ENCODE results near the gene REEP1. TPM values are rescaled to one million over a fixed set of nuclear protein-coding genes. Genes with fewer than 3 reads are reported as not detected.
"Not testable (repeated sequence)": the region's sequence is repeated elsewhere in the genome, so short reads cannot be mapped to it uniquely, and the experiment has no call there.

Gene REEP1
- total RNA-seq, 4 donors from 2014 or later = 0.34 to 5.2 (median 2.4) TPM

- H3K9me3 ChIP-seq = no peaks in the 10 kb centered on the region
- H3K27me3 ChIP-seq = no peaks in the 10 kb centered on the region
- DNase-seq (ENCODE audit: low spot score in 2 of 2) = no peak
- TF ChIP-seq POLR2A (IDR thresholded peaks at IDR 0.05) (no peak), POLR2AphosphoS5 (IDR thresholded peaks at IDR 0.05) (peak in 1 of 3 donors; percentile 16)
- peaks cover 31% of the 10 kb centered on the region for H3K4me1 ChIP-seq
- H3K27ac ChIP-seq = peak overlapping the region; percentile 60
- H3K4me3 ChIP-seq = no peak overlapping the region
- 27% methylated on average over 8 of the region's 8 CpGs for WGBS
- H3K36me3 ChIP-seq = no peaks in the 10 kb centered on the region
Measured at GRCh38 chr2:86254576-86255538, 82.6 kb downstream of the REEP1 start.

DNA sequence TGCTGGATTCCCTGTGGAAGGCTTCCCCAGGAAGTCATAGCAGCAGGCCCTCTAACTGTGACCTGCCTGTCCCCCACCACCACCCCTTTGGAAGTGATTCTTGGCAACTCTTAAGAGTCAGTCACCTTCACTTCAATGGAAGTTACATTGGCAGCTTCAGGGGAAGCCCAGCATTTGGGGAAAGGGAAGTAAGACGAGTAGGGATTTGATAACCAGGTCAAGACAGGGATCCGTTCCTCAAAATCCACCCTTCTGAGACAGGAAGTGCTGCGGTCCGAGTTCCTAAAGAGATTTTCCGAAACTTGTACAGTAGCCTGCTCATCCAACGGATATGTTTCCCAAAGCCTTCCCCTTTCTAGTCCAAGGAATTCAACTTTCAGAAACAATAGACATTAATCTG lies 84.0 kb downstream of the REEP1 start:
- DNase-seq (ENCODE audit: low spot score in 2 of 2) = no peak
- H3K4me1 ChIP-seq = peaks cover 34% of the 10 kb centered on the region
- H3K27ac ChIP-seq = no peak overlapping the region
- H3K9me3 ChIP-seq = no peaks in the 10 kb centered on the region
- no peaks in the 10 kb centered on the region for H3K27me3 ChIP-seq
- no peaks in the 10 kb centered on the region for H3K36me3 ChIP-seq
- no peak for TF ChIP-seq EP300 (IDR thresholded peaks at IDR 0.05)
- H3K4me3 ChIP-seq = no peak overlapping the region
- 95% methylated on average over 6 of the region's 6 CpGs for WGBS

- H3K4me1 ChIP-seq = peaks cover 33% of the 10 kb centered on the region
- no peaks in the 10 kb centered on the region for H3K9me3 ChIP-seq
- 81% methylated on average over 10 of the region's 10 CpGs for WGBS
- DNase-seq (ENCODE audit: low spot score in 2 of 2) = no peak
- no peak overlapping the region for H3K4me3 ChIP-seq
- H3K36me3 ChIP-seq = no peaks in the 10 kb centered on the region
- no peaks in the 10 kb centered on the region for H3K27me3 ChIP-seq
- no peak for TF ChIP-seq POLR2A (IDR thresholded peaks at IDR 0.05)
- no peak overlapping the region for H3K27ac ChIP-seq
Measured at GRCh38 chr2:86251840-86252266, 85.6 kb downstream of the REEP1 start.

GRCh38 chr2:86249579-86250391 lies 87.6 kb downstream of the REEP1 start:
- no peak for DNase-seq (ENCODE audit: low spot score in 2 of 2)

DNA sequence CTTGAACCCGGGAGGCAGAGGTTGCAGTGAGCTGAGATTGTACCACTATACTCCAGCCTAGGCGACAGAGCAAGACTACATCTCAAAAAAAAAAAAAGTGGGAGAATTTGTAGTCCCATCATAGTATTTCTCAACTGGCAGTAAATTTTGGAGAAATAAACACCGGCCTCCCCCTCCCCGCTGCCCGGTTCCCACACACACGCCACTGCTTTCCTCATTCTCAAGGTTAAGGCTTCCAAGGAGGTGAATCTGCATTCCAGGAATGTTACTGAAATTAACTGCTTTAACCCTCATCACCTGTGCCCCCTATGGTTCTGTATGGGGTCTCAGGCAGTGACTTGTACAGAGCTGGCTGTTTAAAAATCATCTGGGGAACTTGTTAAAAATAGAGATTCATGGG lies 88.2 kb downstream of the REEP1 start:
- WGBS = 80% methylated on average over 6 of the region's 6 CpGs
- DNase-seq (ENCODE audit: low spot score in 2 of 2) = no peak
- no peaks in the 10 kb centered on the region for H3K27me3 ChIP-seq
- no peaks in the 10 kb centered on the region for H3K36me3 ChIP-seq
- peaks cover 6% of the 10 kb centered on the region for H3K4me1 ChIP-seq
- no peak overlapping the region for H3K4me3 ChIP-seq
- no peaks in the 10 kb centered on the region for H3K9me3 ChIP-seq
- no peak overlapping the region for H3K27ac ChIP-seq
- TF ChIP-seq POLR2AphosphoS5 (IDR thresholded peaks at IDR 0.05) (no peak), POLR2A (IDR thresholded peaks at IDR 0.05) (no peak), EP300 (IDR thresholded peaks at IDR 0.05) (no peak), CTCF (IDR thresholded peaks at IDR 0.05) (no peak)

More at GRCh38 chr2:86249579-86250391, 87.6 kb downstream of the REEP1 start:
- TF ChIP-seq EP300 (IDR thresholded peaks at IDR 0.05) = no peak
- TF ChIP-seq POLR2AphosphoS5 (IDR thresholded peaks at IDR 0.05) = no peak
- TF ChIP-seq CTCF (IDR thresholded peaks at IDR 0.05) = no peak
- TF ChIP-seq POLR2A (IDR thresholded peaks at IDR 0.05) = no peak
- WGBS = 55% methylated on average over 10 of the region's 10 CpGs
- H3K4me3 ChIP-seq = no peak overlapping the region
- no peaks in the 10 kb centered on the region for H3K36me3 ChIP-seq
- no peaks in the 10 kb centered on the region for H3K27me3 ChIP-seq
- no peaks in the 10 kb centered on the region for H3K9me3 ChIP-seq
- peaks cover 12% of the 10 kb centered on the region for H3K4me1 ChIP-seq
- no peak overlapping the region for H3K27ac ChIP-seq

DNA sequence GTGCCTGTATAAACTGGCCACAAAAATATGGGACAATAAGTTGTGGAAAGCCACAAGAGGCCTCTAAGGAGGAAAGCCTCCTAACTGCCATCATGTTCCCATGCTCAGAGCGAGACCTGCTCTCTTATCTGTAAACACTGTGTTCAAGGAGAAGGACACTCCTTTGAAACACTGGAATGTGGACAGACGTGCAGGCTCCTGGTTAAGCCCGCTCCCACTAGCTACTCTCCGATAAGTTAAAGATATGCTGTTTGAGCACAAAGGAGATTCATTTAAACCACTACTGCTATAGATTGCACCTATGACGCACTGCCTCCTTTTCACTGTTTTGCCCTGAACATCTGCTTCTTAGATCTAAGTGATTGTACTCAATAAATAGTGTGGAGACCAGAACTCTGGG lies 92.2 kb downstream of the REEP1 start:
- H3K36me3 ChIP-seq; DNase-seq (ENCODE audit: low spot score in 2 of 2); H3K27me3 ChIP-seq; H3K4me3 ChIP-seq; H3K9me3 ChIP-seq; H3K27ac ChIP-seq; H3K4me1 ChIP-seq: not testable (repeated sequence)
- 86% methylated on average over 5 of the region's 5 CpGs for WGBS

GRCh38 chr2:86244781-86245180 lies 92.6 kb downstream of the REEP1 start:
- H3K9me3 ChIP-seq; H3K36me3 ChIP-seq; DNase-seq (ENCODE audit: low spot score in 2 of 2); H3K4me1 ChIP-seq; H3K4me3 ChIP-seq; H3K27ac ChIP-seq; H3K27me3 ChIP-seq: not testable (repeated sequence)
- 93% methylated on average over 4 of the region's 5 CpGs for WGBS

All from suprapubic skin (tissue), 4 donors.